Measurements from ENCODE around the gene SATB1. TPM values are rescaled to one million over a fixed set of nuclear protein-coding genes. Genes with fewer than 3 reads are reported as not detected.
"Not testable (repeated sequence)": the region's sequence is repeated elsewhere in the genome, so short reads cannot be mapped to it uniquely, and the experiment has no call there.

The SATB1 gene
- total RNA-seq, 6 experiments from 2014 or later = 9.3 to 14.9 (median 12.0) TPM

GRCh38 chr3:18343809-18344208 lies 81.3 kb downstream of the SATB1 start:
- intact Hi-C loops (cut with DNase I) = no loop called here
- Histone ChIP-seq H3K27ac (no peak overlapping the region), H3K4me1 (no peaks in the 10 kb centered on the region), H3K9me3 (no peaks in the 10 kb centered on the region), H3K36me3 (peaks cover 0 to 2% (median 0%) of the 10 kb centered on the region in 4 donors), H3K27me3 (no peaks in the 10 kb centered on the region), H3K4me3 (no peak overlapping the region)
- TF ChIP-seq POLR2A (IDR thresholded peaks at IDR 0.05) = no peak
- TF ChIP-seq CTCF (IDR thresholded peaks at IDR 0.05) = no peak
- no peak for ATAC-seq
- 36% methylated on average over 2 of the region's 2 CpGs for WGBS (ENCODE audit: insufficient coverage, low coverage, low lambda C conversion rate, missing lambda C conversion rate)
- DNase-seq = no peak

GRCh38 chr3:18338827-18339514 lies 86.2 kb downstream of the SATB1 start:
- Histone ChIP-seq H3K27ac (no peak overlapping the region), H3K4me1 (no peaks in the 10 kb centered on the region), H3K9me3 (no peaks in the 10 kb centered on the region), H3K36me3 (no peaks in the 10 kb centered on the region), H3K4me3 (no peak overlapping the region), H3K27me3 (no peaks in the 10 kb centered on the region)
- no peak for DNase-seq
- whole genome bisulfite sequencing (ENCODE audit: insufficient coverage, low coverage, low lambda C conversion rate, missing lambda C conversion rate) = 54% methylated on average over 11 of the region's 11 CpGs
- ATAC-seq = no peak
- intact Hi-C loops (cut with DNase I) = no loop called here
- TF ChIP-seq CTCF (IDR thresholded peaks at IDR 0.05) = no peak
- TF ChIP-seq POLR2A (IDR thresholded peaks at IDR 0.05) = no peak

GRCh38 chr3:18337231-18337630 lies 87.9 kb downstream of the SATB1 start:
- 20% methylated on average over 1 of the region's 1 CpG for WGBS (ENCODE audit: insufficient coverage, low coverage, low lambda C conversion rate, missing lambda C conversion rate)
- Histone ChIP-seq H3K27me3 (no peaks in the 10 kb centered on the region), H3K4me1 (no peaks in the 10 kb centered on the region), H3K27ac (no peak overlapping the region), H3K9me3 (no peaks in the 10 kb centered on the region), H3K36me3 (no peaks in the 10 kb centered on the region), H3K4me3 (no peak overlapping the region)
- ATAC-seq (no peak), DNase-seq (no peak)
- intact Hi-C loops (cut with DNase I) = no loop called here
- TF ChIP-seq POLR2A (IDR thresholded peaks at IDR 0.05) (no peak), CTCF (IDR thresholded peaks at IDR 0.05) (no peak)

GRCh38 chr3:18334837-18335601 lies 90.1 kb downstream of the SATB1 start:
- no peak overlapping the region for H3K27ac ChIP-seq
- H3K36me3 ChIP-seq = no peaks in the 10 kb centered on the region
- TF ChIP-seq CTCF (IDR thresholded peaks at IDR 0.05) (no peak), POLR2A (IDR thresholded peaks at IDR 0.05) (no peak)
- no peaks in the 10 kb centered on the region for H3K9me3 ChIP-seq
- H3K4me1 ChIP-seq = no peaks in the 10 kb centered on the region
- DNase-seq (no peak), ATAC-seq (no peak)
- intact Hi-C loops (cut with DNase I) = no loop called here
- no peak overlapping the region for H3K4me3 ChIP-seq
- no peaks in the 10 kb centered on the region for H3K27me3 ChIP-seq

- H3K27ac ChIP-seq; H3K4me1 ChIP-seq; H3K36me3 ChIP-seq; ATAC-seq; intact Hi-C loops (cut with DNase I); H3K9me3 ChIP-seq; H3K27me3 ChIP-seq: not testable (repeated sequence)
- peak overlapping the region in 2 of 3 donors; percentile 7 to 33 for H3K4me3 ChIP-seq
- WGBS (ENCODE audit: insufficient coverage, low coverage, low lambda C conversion rate, missing lambda C conversion rate) = 63% methylated on average over 4 of the region's 25 CpGs
- peak; percentile 20 to 58 (median 43) for DNase-seq
Measured at GRCh38 chr3:18330772-18331441, 94.2 kb downstream of the SATB1 start.

Measured in right lobe of liver (tissue), 6 donors.